Rectal smooth muscle tissue (tissue), 1 donor: ENCODE results near the gene HLCS.
"Not testable (repeated sequence)": the region's sequence is repeated elsewhere in the genome, so short reads cannot be mapped to it uniquely, and the experiment has no call there.

ENCODE experiments used
- H3K27ac ChIP-seq: one replicate; pipeline ENCODE4 v1.7.0; 2013; ENCODE audit warnings: low read depth, low read length, inconsistent platforms
- H3K27me3 ChIP-seq: one replicate; pipeline ENCODE4 v1.7.0; 2013; ENCODE audit warnings: low read length; ENCODE audit not compliant: control insufficient read depth, insufficient read depth
- H3K36me3 ChIP-seq: one replicate; pipeline ENCODE4 v1.7.0; 2013; ENCODE audit warnings: low read length; ENCODE audit not compliant: control insufficient read depth, insufficient read depth
- H3K4me1 ChIP-seq: one replicate; pipeline ENCODE4 v1.7.0; 2013; ENCODE audit warnings: low read length; ENCODE audit not compliant: control insufficient read depth, insufficient read depth
- H3K4me3 ChIP-seq: one replicate; pipeline ENCODE4 v1.7.0; 2013; ENCODE audit warnings: low read length
- H3K9ac ChIP-seq: one replicate; pipeline ENCODE4 v1.7.0; 2013; ENCODE audit warnings: low read length

Gene HLCS

DNA sequence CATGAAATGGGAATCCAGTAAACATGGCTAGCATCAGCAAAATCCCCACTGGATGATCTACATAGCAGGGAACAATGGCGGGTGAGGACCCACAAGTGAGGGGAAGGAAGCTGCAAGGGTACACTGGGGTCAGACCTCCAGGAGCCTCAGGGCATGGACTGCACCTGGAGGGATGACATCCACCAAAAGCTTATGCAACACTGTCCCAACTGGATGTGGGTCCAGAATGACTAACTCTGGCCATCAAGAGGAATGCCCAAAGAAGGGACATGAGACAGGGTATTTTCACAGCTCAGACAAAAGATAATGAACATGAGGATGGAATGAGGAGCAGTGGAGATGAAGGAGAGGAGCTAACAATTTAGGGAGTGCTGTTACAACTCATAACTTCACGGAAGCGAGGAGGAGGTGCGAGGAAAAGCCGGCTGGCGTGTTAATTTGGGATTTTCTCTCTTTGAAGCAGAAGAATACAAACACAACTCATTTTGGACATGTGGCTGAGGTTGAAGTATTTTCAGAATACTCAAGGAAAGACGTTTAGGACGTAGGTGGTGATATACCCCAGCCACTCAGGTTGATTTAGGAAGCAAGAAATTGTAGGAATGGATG is 5.7 kb downstream of the HLCS start:
- H3K4me3 ChIP-seq = no peak overlapping the region
- H3K4me1 ChIP-seq = peaks cover under 1% of the 10 kb centered on the region
- H3K27me3 ChIP-seq = no peaks in the 10 kb centered on the region
- H3K36me3 ChIP-seq = peaks cover 3% of the 10 kb centered on the region
- H3K27ac ChIP-seq = no peak overlapping the region
- H3K9ac ChIP-seq = no peak overlapping the region

DNA sequence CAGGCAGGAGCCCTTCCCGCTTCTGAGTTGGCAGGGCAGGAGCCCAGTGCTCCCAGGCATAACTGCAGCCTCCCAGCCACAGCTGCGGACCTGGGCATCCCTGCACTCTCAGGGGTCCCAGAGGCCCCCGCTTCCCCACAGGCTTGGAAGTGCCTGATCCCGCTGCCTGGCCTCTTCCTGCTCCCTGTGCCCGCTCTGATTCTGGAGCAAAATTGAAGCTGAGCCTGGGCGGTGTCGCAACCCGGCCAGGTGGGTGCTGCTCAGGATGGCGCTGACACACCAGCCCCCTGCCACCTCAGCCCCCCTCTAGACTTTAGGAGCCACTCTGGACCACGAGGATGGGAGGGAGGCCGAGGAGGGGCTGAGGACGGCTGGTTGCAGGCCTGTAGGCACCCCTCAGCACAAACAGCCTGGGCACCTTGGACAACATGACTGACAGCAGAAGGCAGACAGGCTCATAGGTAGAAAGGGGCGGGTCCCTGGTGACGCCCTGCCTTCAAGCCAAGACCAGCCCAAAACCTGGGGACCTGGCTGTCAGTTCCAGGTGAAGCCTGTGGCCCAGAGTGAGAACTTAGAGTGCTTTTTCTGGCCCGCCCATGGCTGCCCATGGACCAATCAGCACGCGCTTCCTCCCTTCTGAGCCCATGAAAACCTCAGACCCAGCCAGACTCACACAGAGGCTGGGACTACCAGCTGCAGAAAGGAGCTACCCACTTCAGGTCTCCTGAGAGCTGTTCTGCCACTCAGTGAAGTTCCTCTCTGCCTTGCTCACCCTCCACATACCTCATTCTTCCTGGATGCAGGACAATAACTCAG is 7.2 kb downstream of the HLCS start:
- Histone ChIP-seq H3K27me3 (no peaks in the 10 kb centered on the region), H3K9ac (no peak overlapping the region), H3K4me1 (no peaks in the 10 kb centered on the region), H3K4me3 (no peak overlapping the region), H3K36me3 (peaks cover 3% of the 10 kb centered on the region), H3K27ac (no peak overlapping the region)

DNA sequence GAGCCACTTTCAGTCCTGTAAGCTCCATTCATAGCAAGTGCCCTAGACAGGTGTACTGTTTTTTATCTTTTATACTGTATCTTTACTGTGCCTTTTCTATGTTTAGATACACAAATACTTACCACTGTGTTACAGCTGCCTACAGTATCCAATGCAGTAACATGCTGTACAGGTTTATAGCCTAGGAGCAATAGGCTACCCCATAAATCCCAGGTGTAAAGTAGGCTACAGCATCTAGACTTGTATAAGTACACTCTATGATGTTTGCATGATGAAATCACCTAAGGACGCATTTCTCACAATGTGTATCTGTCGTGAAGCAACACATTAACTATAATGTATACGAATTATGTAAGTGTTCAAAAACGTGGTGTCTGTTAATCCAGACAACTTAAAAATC is 10.7 kb downstream of the HLCS start:
- Histone ChIP-seq H3K27ac (no peak overlapping the region), H3K36me3 (peaks cover 3% of the 10 kb centered on the region), H3K9ac (no peak overlapping the region), H3K27me3 (no peaks in the 10 kb centered on the region), H3K4me3 (no peak overlapping the region), H3K4me1 (no peaks in the 10 kb centered on the region)

DNA sequence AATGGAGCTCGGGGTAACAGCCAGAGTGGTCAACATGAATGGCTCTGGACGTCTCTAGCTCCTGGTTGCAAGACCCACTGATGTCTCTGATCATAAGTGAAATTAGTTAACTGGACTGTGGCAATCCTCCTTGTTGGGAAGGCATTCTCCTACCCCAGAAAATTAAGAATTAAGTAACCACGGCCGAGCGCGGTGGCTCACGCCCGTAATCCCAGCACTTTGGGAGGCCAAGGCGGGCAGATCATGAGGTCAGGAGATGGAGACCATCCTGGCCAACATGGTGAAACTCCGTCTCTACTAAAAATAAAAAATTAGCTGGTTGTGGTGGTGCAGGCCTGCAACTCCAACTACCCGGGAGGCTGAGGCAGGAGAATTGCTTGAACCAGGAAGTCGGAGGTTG is 14.1 kb downstream of the HLCS start:
- H3K4me1 ChIP-seq, H3K9ac ChIP-seq, H3K27me3 ChIP-seq, H3K27ac ChIP-seq, H3K36me3 ChIP-seq, H3K4me3 ChIP-seq: not testable (repeated sequence)

DNA sequence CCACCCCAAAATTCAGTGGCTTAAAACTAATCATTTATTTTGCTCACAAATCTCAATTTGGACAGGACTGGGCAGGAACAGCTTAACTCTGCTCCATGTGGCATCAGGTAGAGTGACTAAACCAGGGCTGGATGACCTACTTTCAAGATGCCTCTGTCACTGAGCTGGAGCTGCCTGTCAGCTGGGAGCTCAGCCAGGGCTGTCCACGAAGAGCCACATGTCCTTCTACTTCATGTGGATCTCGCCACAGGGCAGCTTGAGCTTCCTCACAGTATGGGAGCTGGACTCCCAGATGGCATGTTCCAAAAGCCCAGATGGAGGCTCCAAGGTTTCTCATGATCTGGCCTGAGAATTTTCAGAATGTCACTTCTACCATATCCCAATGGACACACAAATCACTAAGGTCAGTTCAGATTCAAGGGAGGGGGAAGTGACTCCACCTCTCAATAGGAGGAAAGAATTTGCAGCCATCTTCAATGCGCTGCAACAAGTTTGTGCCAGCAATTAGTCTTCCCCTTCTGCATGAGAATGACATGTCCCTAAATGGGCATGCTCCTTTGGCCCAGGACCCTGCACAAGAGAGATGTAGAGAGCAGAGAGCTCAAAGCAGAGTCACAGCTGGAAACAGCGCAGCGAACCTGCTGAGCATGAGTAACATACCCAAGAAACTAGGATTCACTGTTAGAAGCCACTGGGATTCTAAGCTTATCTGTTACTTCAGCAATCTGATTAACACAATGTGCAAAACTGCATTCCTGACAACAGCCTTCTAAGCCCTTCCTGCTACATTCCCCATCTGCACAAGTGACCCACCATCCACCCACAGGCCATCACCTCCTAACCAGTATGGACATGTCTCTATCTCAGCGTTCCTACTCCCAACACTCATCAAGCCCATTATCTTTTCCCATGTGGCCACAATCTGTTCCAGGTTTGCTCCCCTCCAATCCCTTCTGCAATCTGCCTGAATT is 17.0 kb downstream of the HLCS start:
- Histone ChIP-seq H3K36me3 (peaks cover 3% of the 10 kb centered on the region), H3K27ac (no peak overlapping the region), H3K9ac (no peak overlapping the region), H3K4me3 (no peak overlapping the region), H3K4me1 (no peaks in the 10 kb centered on the region), H3K27me3 (no peaks in the 10 kb centered on the region)

DNA sequence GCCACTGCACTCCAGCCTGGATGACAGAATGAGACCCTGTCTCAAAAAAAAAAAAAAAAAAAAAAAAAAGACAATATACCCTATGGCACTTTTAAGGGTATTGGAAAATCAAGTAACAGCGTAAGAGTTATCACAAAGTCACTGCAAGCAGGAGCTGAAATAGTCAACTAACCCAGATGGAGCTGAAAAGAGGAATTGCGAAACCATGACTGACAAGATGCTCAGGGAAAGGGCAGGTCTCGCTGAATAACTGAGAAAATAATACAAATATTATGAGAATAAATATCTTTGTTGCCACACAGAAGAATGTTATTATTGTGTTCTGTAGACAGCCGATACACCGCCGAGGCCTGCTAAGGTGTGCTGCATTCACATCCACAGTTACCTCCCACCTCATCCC is 17.8 kb downstream of the HLCS start:
- no peak overlapping the region for H3K27ac ChIP-seq
- no peaks in the 10 kb centered on the region for H3K27me3 ChIP-seq
- no peaks in the 10 kb centered on the region for H3K4me1 ChIP-seq
- no peak overlapping the region for H3K9ac ChIP-seq
- H3K4me3 ChIP-seq = no peak overlapping the region
- H3K36me3 ChIP-seq = peaks cover 3% of the 10 kb centered on the region

DNA sequence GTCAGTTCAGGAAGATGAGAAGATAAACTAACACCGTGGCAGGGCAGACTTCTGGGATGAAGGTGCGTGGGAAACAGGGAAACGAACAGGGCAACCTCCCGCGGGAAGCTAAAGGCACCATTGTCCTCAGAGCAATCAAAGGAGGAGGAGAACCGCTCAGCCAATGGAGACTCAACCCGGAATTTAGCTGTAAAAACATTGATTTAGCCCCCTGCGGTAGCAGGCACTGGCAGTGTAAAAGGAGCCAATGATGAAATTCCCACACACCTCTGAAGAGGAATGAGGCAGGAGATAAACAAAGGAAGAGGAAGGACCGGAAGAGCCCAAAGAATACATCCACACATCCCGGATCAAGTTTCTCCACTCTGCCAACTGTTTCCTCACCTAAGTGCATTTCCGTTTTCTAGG is 19.5 kb downstream of the HLCS start:
- H3K9ac ChIP-seq = no peak overlapping the region
- no peak overlapping the region for H3K4me3 ChIP-seq
- no peaks in the 10 kb centered on the region for H3K4me1 ChIP-seq
- H3K36me3 ChIP-seq = peaks cover 3% of the 10 kb centered on the region
- H3K27me3 ChIP-seq = no peaks in the 10 kb centered on the region
- no peak overlapping the region for H3K27ac ChIP-seq

DNA sequence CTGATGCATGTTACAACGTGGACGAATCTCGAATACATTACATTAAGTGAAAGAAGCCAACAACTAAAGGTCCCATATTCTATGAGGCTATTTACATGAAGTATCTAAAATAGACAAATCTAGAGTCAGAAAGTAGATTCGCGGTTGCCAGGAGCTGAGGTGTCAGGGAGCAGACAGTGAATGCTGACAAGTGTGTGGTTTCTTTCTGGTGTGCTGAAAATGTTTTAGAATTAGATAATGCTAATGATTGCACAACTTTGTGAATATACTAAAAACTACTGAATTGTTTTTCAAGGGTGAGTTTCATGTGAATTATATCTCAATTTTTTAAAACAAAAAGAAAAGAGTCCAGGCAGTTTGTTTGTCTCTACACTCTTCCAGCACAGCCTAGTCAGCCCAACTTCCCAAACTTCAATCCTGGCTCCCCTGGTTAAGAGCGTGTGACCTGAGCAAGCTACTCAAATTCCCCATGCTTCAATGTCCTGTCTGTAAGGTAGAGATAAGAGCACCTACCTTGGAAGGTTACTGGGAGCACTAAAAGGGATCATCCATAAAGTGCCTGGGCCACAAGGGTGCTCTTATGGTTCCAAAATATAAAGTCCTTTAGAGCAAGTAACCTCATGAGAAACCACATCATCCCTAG is 20.9 kb downstream of the HLCS start:
- peaks cover 3% of the 10 kb centered on the region for H3K36me3 ChIP-seq
- H3K27me3 ChIP-seq = no peaks in the 10 kb centered on the region
- H3K4me3 ChIP-seq = no peak overlapping the region
- H3K4me1 ChIP-seq = no peaks in the 10 kb centered on the region
- no peak overlapping the region for H3K9ac ChIP-seq
- no peak overlapping the region for H3K27ac ChIP-seq

DNA sequence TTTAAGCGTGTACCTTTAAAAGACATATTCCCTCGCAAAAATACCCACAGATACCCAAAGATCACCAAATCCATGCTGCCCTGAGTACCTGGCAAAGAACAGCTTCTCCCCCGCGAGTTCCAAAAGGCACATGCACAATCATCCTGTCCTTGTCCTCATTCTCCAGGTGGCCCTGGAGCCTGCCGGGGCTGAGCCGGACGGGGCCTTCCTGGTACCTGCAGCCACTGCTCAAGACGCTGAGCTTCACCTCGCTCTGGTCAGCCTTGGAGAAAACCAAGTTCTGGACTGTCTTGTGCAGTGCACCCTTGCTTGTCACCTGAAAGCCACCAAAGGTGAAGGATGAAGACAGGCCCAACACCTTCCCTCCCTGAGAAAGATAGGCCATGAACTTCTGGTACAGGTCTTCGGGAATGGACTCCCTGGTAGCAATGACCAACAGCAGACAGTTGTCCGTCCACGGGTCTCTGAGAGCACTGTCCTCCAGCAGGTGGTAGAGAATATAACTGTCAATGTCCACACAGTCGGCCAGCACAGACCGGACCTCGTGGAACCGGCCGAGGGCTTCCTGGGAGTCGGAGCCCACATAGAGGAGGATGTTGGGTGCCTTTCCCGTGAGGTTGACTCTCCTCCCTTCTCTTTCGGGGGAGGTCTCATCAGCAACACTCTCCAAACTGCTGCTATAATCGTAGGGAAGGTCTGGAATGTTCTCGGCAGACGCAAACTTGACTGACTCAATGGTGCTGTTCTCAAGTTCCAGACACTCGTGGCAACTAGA is 29.9 kb downstream of the HLCS start:
- no peak overlapping the region for H3K27ac ChIP-seq
- no peak overlapping the region for H3K4me3 ChIP-seq
- no peaks in the 10 kb centered on the region for H3K27me3 ChIP-seq
- H3K36me3 ChIP-seq = peaks cover 7% of the 10 kb centered on the region
- H3K4me1 ChIP-seq = no peaks in the 10 kb centered on the region
- no peak overlapping the region for H3K9ac ChIP-seq

DNA sequence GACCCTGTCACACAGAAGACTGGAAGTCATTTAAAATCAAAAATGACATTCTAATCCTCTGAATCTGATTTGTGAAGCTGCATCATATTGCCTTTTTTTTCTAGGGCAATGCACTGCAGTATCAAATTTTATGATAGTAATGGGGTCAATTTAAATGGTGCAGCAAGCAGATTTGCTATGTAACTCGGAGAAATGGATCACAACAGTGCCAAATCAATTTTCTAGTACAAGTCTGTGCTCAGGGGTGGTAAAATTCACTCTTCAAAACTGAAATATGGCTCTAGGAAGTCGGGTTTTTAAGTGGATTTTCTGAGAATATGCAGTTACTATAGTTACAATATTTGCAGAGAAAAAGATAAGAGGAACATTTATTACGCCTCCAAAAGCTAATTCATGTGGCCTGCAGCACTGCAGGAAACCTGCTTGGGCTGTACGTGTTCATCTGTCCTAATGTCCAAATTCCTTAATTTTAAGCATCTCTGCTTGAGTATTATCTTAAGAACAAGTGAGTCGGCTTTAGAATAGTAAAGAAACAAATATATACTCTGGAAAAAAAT is 31.5 kb downstream of the HLCS start:
- Histone ChIP-seq H3K4me1 (no peaks in the 10 kb centered on the region), H3K36me3 (peaks cover 7% of the 10 kb centered on the region), H3K9ac (no peak overlapping the region), H3K27ac (no peak overlapping the region), H3K27me3 (no peaks in the 10 kb centered on the region), H3K4me3 (no peak overlapping the region)

DNA sequence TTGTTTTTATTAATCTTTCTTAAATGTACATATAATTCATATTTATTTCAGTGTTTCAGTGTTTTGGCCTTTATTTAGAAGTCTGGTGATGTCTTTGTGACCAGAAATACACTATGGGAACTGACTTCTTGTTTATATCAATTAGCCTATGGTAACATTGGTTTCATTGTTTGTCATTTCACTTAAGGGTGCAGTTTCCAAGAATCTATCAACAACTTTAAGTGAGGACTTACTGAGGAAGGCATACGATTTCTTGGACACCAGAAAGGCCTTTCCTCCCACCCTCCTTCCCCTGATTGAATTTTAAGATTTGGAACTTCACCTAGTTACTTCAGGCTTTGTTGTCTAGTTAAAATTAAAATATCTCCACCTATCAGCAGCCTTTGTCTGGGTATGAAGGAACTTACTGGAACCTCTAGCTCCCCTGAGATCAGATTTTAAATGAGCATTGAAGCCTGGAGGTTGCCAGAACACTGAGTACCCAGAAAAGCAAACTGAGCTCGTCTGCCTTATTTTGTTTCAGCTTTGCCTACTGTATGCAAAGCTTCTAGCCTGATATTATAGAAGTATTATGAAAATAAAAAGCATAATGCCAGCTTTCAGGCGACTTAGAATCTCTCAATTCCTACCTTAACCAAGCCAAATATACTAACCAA is 34.2 kb downstream of the HLCS start:
- Histone ChIP-seq H3K27ac (no peak overlapping the region), H3K9ac (no peak overlapping the region), H3K27me3 (no peaks in the 10 kb centered on the region), H3K4me1 (no peaks in the 10 kb centered on the region), H3K36me3 (peaks cover 7% of the 10 kb centered on the region), H3K4me3 (no peak overlapping the region)
